HG03060 (cell line): Measurements from ENCODE around the gene RABGGTA.

Experiments used
- ATAC-seq: cut with Tn5 transposase; IDR thresholded peaks from one replicate; pipeline ENCODE4 v1.9.1; 2021; ENCODE audit warnings: low read depth, moderate number of reproducible peaks; ENCODE audit not compliant: unreplicated experiment

The RABGGTA gene, protein sequence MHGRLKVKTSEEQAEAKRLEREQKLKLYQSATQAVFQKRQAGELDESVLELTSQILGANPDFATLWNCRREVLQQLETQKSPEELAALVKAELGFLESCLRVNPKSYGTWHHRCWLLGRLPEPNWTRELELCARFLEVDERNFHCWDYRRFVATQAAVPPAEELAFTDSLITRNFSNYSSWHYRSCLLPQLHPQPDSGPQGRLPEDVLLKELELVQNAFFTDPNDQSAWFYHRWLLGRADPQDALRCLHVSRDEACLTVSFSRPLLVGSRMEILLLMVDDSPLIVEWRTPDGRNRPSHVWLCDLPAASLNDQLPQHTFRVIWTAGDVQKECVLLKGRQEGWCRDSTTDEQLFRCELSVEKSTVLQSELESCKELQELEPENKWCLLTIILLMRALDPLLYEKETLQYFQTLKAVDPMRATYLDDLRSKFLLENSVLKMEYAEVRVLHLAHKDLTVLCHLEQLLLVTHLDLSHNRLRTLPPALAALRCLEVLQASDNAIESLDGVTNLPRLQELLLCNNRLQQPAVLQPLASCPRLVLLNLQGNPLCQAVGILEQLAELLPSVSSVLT

DNA sequence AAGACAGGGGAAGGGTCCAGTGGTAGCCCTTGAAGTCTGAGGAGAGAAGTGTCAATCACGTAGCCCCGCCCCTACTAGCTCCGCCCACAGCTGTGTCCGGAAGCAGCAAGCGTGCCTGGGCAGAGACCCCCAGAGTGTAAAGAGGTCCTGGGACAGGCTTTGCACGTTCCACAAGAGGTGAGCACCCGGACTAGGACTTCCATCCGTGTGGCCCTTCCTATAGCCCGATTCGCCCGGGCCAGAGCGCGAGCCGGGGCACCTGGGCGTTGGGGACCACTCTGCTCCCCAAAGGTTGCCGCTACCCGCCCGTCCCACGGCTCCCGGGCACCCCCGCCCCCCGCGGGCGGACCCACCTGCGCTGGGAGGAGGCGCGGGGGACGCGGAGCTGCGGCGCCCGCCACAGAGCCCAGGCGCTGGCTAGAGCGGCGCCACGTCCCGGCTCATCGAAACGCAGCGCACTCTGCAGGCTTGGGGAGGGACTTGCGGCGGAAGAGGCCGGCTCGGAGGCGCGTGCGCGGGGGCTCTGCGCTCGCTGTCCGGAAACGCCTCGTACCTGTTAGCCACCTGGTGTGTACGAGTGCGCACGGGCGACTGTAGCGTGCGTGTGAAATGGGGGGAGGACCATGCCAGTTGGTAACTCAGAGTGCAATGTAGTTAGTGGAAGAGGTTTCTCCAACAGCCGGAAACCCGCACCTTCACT lies at the start of gene RABGGTA:
RABGGTA (minus strand) TSS at position 464 of the 700 bp plus-strand sequence. CDS start 482 bp downstream, outside the sequence.
- peak; percentile 45 for ATAC-seq

DNA sequence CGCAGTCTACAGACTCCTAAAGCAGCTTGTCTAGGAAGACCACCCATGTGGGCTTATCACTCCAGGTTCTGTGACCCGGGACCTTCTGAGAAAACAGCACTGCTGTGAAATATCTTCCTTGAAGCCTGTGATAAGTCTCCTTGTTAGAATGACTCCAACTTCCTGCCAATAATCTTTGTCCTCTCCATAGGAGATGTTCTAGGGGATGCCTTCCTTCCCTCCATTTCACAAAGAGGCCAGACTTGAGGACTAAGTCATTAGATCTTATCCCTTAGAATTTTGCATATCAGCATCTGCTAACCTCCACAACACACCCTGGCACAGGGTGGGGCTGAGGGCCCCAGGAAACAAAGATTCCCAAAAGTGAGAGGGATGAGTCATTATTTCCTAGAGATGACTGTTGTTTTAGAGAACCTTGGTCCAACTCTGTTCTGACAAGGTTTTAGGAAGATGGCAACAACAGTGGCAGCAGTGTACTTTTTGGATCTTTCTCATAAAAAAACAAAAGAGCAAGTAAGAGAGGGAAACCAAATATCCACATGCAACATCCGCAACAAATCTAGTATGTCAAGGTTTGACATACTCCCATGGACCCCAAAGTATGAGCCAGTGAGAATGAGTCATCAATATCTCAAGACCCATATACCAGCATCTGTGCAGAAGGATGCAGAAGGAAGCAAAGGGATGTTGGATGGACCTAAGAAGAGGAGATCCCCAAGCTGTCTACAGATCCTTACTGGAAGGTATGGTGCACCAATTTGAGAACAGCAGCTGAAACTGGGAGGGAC lies 45.9 kb upstream of the RABGGTA start:
- no peak for ATAC-seq

DNA sequence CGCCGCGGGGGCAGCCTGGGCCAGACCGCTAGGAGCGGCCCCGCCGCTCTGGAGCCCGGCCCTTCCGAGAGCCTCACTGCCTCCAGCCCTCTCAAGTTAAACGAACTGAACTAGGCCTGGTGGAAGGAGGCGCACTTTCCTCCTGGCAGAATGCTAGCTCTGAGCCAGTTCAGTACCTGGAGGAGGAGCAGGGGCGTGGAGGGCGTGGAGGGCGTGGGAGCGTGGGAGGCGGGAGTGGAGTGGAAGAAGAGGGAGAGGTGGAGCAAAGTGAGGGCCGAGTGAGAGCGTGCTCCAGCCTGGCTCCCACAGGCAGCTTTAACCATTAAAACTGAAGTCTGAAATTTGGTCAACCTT lies 45.2 kb upstream of the RABGGTA start:
- ATAC-seq: no peak

DNA sequence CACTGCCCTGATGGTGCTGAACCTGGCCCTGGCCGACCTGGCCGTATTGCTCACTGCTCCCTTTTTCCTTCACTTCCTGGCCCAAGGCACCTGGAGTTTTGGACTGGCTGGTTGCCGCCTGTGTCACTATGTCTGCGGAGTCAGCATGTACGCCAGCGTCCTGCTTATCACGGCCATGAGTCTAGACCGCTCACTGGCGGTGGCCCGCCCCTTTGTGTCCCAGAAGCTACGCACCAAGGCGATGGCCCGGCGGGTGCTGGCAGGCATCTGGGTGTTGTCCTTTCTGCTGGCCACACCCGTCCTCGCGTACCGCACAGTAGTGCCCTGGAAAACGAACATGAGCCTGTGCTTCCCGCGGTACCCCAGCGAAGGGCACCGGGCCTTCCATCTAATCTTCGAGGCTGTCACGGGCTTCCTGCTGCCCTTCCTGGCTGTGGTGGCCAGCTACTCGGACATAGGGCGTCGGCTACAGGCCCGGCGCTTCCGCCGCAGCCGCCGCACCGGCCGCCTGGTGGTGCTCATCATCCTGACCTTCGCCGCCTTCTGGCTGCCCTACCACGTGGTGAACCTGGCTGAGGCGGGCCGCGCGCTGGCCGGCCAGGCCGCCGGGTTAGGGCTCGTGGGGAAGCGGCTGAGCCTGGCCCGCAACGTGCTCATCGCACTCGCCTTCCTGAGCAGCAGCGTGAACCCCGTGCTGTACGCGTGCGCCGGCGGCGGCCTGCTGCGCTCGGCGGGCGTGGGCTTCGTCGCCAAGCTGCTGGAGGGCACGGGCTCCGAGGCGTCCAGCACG lies 44.6 kb upstream of the RABGGTA start:
- ATAC-seq: no peak

DNA sequence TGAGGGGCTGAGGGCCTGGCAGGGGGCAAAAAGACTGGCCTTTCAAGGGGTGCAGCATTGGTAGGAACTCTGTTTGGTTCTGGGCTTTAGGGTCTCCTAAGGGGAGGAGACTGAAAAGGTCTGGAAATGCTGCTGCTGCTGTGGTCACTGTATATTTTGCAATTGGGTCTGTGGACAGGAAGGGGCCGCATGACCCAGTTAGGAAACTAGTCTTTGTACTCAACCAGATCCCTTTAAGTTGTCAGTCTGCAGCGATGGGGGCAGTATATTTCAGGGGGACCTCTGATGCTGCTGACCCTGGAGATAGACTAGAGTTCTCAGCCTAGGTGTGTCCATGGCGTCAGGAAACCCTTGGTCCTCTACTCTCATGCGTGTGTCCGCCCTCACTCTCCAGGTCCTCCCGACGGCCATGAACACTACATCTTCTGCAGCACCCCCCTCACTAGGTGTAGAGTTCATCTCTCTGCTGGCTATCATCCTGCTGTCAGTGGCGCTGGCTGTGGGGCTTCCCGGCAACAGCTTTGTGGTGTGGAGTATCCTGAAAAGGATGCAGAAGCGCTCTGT lies 43.9 kb upstream of the RABGGTA start:
- no peak for ATAC-seq

DNA sequence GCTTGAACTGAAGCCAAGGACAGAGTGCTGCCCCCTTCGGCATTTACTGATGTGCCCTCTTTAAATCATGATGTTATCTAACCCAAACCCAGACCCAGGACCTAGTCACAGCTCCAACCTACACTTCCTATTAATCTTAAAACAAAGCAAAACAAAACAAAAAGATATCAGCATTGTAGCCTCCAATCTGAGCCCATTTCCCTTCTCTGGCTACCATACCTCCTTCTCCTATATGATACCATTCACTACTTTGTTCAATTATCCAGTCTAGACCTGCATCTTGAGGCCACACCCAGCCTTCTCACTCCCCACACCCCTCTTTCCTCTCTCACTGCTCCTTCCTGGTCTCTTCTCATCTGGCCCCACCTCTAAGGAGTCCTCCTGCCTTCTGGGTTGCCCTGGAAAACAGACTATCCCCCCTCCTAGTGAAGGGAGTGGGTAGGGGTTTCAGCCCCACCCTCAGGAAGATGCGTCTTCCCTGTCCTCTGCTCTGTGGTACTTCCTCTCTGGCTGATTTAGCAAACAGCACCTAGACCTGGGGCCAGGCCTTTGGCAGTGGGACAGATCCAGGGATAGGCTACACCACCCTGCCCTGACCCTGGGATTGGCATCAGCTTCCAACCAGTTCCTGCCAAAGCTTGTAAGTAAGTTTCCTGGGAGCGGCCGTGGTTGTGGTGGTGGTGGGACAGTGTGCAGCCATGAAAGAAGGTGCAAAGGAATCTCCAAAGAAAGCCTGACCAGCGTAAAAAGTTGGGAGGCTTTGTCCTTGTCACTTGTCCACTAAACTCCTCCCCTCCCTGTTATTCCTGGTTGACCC lies 43.2 kb upstream of the RABGGTA start:
- ATAC-seq: no peak

DNA sequence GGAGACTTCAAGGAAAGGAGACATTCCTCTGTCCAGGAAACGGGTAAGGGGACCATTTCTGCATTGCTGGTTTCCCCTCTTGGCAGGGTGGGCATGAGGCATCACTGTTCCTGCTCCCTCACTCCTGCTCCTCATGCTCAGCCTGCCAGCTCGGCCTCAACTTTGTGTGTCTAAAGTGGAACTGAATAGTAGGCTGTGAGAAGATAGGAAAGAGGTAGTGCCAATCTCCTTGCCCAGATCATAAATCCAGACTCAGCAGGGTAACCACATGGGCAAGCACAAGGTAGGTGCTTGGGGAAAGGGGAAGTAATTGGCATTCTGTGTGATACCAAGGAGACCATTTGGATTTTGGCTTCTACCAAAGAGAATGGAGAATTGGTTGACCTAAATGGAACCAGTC lies 42.5 kb upstream of the RABGGTA start:
- no peak for ATAC-seq

DNA sequence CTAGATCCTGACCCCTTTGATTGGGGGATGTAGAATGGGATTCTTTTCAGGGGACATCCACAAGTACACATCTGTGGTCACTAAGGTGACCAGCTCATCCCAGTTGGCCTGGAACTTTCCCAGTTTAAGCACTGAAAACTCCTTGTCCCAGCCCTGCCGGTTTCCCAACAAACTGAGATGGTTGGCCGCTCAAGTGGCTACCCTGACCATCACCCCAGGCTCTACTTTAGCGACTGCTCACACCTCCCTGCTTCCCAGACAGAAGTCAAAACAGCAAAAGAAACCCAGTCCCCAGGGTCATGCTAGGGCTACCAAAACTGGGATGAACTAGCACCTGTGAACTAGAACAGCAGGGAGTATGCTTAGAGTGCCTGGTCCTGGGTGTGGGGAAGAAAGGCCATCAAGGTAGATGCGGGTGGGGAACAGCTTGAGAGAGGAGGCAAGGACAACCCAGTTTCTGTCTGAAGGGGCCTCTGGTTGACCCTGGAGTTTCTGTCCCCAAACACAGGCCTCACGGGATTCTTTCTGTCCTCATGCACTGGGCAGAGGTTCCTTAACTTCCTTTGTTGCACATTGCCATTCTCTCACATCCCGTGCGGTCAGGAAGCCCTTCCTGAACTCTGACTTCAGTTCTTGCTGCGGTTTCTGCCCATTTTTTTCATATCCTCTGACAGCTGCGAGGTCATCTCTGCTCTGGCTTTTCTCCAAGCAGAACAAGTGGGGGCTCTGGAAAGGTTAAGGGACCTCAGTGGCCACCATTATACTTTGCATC lies 41.5 kb upstream of the RABGGTA start:
- no peak for ATAC-seq

DNA sequence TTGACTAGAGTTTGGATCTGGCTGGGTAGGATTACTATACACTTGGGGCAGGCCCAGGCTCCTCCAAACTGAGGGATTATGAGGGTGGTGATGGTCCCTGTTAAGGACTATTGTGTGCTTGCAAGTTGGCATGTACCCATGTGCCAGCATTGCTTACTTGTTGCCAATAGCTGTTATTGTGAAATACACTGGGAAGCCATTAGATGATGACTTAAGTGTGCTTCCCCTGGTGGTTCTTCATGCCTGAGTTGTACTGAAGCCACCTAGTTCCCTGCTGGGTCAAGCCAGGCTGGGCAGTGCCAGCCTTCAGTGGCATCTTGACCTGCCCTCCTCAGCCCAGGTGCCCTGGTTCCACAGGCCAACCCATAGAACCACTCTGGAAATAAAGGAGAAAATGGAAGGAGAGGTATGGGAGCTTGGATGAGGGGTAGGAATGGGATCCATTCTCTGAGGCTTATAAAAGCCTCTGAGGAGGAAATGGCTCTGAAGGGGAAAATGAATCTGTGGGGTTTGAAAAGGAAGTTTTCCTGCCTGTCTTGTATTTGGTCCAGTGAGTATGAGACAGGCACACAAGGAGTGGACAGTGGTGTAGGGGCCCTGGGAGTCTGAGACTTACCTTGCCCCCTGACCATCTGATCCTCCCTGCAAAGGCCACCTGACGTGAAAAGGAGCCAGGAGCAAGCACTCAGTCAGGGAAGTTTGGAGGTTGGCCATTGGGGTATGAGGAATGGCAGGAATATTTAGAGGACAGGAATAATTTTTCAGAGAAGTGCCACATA lies 40.6 kb upstream of the RABGGTA start:
- no peak for ATAC-seq

DNA sequence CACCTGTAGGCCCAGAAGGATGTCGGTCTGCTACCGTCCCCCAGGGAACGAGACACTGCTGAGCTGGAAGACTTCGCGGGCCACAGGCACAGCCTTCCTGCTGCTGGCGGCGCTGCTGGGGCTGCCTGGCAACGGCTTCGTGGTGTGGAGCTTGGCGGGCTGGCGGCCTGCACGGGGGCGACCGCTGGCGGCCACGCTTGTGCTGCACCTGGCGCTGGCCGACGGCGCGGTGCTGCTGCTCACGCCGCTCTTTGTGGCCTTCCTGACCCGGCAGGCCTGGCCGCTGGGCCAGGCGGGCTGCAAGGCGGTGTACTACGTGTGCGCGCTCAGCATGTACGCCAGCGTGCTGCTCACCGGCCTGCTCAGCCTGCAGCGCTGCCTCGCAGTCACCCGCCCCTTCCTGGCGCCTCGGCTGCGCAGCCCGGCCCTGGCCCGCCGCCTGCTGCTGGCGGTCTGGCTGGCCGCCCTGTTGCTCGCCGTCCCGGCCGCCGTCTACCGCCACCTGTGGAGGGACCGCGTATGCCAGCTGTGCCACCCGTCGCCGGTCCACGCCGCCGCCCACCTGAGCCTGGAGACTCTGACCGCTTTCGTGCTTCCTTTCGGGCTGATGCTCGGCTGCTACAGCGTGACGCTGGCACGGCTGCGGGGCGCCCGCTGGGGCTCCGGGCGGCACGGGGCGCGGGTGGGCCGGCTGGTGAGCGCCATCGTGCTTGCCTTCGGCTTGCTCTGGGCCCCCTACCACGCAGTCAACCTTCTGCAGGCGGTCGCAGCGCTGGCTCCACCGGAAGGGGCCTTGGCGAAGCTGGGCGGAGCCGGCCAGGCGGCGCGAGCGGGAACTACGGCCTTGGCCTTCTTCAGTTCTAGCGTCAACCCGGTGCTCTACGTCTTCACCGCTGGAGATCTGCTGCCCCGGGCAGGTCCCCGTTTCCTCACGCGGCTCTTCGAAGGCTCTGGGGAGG lies 39.5 kb upstream of the RABGGTA start, which contains the start of gene LTB4R:
LTB4R (plus strand) TSS at position 857 of the 959 bp plus-strand sequence. CDS start 4,150 bp downstream, outside the sequence.
- ATAC-seq: peak; percentile 46

DNA sequence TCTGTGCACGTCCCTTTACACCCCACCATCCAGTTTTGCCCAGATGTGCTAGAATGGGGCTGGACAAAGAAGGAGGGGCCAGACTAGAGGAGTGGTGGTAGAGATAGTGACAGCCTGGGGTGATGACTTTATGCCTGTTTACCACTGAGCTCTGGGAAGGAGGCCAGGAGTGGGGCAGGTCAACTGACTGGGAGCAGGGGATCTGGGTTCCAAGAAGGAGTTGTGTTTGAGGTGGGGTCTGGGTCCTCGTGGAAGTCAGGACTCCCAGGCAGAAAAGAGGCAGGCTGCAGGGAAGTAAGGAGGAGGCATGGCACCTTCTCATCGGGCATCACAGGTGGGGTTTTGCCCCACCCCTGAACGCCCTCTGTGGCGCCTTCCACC lies 38.9 kb upstream of the RABGGTA start:
- no peak for ATAC-seq

DNA sequence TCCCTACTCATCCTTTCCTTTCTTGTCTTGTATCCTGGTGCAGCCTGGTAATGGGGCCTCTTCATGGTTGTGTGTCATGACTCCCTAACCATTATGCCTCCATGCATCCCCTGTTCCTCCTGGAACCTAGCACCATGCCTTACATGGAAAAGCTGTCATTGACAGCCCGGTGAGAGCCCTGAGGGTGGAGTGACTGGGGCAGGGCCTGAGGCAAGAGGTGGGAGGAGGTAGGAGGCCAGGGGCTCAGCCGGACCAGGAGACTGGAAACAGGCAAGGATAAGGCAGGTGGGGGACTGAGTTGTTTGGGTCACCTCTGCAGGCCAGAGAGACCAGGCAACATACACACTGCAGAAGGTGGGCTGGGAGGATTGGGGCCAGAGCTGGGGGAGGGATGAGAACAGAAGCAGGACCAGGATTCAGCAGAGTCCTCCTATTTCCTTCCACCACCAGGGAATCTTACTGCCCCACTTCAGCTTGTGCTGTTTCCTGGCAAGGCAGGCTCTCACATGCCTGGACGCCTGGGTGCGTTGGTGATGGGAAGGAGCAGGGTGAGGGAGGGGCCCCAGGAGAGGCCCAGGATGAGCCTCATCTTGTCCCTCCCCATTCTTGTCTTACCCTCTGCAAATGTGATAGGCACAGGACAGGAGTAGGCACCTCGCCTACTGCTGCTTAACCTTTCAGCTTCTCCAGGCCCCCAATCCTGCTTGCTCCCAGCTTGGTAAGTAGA lies 38.3 kb upstream of the RABGGTA start, which contains the start of gene LTB4R2:
LTB4R2 (plus strand) TSS at position 603 of the 727 bp plus-strand sequence. CDS start 525 bp downstream, outside the sequence.
- ATAC-seq: no peak

DNA sequence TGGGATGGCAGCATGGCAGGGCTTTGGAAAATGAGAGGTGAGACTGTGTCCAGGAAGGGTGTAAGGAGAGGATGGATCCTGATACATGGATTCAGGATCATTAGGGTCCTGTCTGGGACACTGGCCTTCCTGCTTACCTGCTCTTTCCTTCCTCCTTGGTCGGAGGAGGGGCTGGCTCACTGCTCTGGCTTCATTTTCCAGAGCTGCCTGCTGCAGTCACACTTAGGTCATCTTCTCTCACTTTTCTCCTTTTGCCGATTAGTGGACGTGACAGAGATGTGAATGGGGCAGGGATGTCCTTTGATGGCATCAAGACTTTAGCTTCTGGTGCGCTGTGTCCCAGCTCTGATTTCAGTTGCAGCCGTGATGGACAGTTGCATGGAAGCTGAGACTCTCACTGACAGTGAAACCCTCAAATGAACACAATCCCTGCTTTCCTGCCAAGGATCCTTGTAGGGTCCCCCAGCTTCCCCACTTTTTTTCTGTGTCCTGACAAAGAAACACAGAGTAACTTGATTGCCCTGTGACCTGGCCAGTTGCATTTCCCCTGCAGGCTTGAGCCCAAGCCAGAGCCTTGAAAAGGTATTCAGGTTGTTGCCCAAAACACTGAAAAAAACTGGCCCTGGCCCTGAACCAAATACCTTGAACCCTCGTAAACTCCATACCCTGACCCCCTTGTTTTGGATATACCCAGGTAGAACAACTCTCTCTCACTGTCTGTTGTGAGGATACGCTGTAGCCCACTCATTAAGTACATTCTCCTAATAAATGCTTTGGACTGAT lies 37.1 kb upstream of the RABGGTA start:
- ATAC-seq: no peak

DNA sequence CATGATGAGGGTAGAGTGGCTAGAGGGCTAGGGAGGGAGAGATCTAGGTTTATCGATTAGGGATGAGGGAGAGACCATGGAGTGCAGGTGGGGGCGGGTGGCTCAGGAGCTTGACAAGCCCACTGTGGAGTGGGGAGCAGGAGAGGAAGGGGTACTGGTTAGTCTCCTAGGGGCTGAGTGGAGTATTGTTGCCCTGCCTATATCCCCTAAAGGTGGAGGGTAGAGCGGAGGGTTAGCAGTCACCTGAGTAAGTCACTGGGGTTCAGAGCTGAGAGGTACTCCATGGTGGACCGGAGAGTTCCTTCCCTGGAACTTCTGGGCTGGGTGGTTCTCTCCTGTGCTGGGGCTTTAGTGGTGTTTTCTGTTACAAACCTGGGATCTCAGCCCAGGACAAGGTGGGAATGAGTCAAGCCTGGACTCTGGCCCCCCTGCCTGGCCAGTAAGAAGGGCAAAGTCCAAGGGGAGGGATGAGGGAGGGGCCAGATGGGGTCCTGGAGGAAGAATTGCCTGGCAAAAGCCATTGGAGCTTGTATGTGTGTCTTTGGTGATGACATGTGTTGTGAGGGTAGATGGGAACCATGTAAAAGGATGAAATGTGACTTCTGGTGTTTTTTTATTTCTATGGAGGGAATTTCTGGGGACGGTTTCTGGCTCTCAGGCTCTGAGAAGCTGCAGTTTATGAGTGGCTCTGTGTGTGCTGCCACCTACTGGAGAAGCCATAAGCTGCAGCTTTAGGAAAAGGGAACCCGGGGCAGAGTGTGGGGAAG lies 36.4 kb upstream of the RABGGTA start, which contains the start of gene CIDEB:
CIDEB (minus strand) TSS at position 403 of the 767 bp plus-strand sequence; CDS start at position 284, 119 bp downstream.
- ATAC-seq: no peak
